Measurements from ENCODE around the gene CHST15.
"Not testable (repeated sequence)": the region's sequence is repeated elsewhere in the genome, so short reads cannot be mapped to it uniquely, and the experiment has no call there.

Gene CHST15

GRCh38 chr10:124044143-124044862 is 49.1 kb downstream of the CHST15 start:
- DNase-seq (ENCODE audit: low read depth), result no peak

GRCh38 chr10:124043310-124044142 is 49.9 kb downstream of the CHST15 start:
- DNase-seq (ENCODE audit: low read depth), result no peak

- DNase-seq (ENCODE audit: low read depth), result no peak
Measured at GRCh38 chr10:124042656-124043309, 50.6 kb downstream of the CHST15 start.

GRCh38 chr10:124041675-124042445 is 51.5 kb downstream of the CHST15 start:
- no peak for DNase-seq (ENCODE audit: low read depth)

- no peak for DNase-seq (ENCODE audit: low read depth)
Measured at GRCh38 chr10:124040451-124041188, 52.8 kb downstream of the CHST15 start.

- DNase-seq (ENCODE audit: low read depth), result no peak
Measured at GRCh38 chr10:124039483-124040013, 53.9 kb downstream of the CHST15 start.

GRCh38 chr10:124037784-124038183 is 55.6 kb downstream of the CHST15 start:
- no peak for DNase-seq (ENCODE audit: low read depth)

GRCh38 chr10:124037286-124037685 is 56.1 kb downstream of the CHST15 start:
- no peak for DNase-seq (ENCODE audit: low read depth)

- DNase-seq (ENCODE audit: low read depth), result no peak
Measured at GRCh38 chr10:124036746-124037145, 56.7 kb downstream of the CHST15 start.

- DNase-seq (ENCODE audit: low read depth), result no peak
Measured at GRCh38 chr10:124035928-124036558, 57.4 kb downstream of the CHST15 start.

- DNase-seq (ENCODE audit: low read depth), result no peak
Measured at GRCh38 chr10:124035306-124035927, 58.0 kb downstream of the CHST15 start.

GRCh38 chr10:124034576-124035305 is 58.7 kb downstream of the CHST15 start:
- DNase-seq (ENCODE audit: low read depth), result not testable (repeated sequence)

- no peak for DNase-seq (ENCODE audit: low read depth)
Measured at GRCh38 chr10:124033887-124034218, 59.5 kb downstream of the CHST15 start.

GRCh38 chr10:124032971-124033886 is 60.2 kb downstream of the CHST15 start:
- no peak for DNase-seq (ENCODE audit: low read depth)

GRCh38 chr10:124032087-124032935 is 61.1 kb downstream of the CHST15 start:
- no peak for DNase-seq (ENCODE audit: low read depth)

- no peak for DNase-seq (ENCODE audit: low read depth)
Measured at GRCh38 chr10:124030492-124031110, 62.8 kb downstream of the CHST15 start.

- no peak for DNase-seq (ENCODE audit: low read depth)
Measured at GRCh38 chr10:124030061-124030460, 63.3 kb downstream of the CHST15 start.
